Stimulated activated CD4-positive, alpha-beta T cell treated with anti-CD3 and anti-CD28 coated beads, Interleukin-4, amount 100 ng/mL, for 48 hours (primary cell): ENCODE measurements around the gene SMAD7.
A peak's percentile ranks its signal among the peaks of the same experiment; 100 is the strongest.

Experiments
- DNase-seq, 2 donors: peaks; one replicate each; pipeline ENCODE4 v3.0.0-alpha.2; 2020; ENCODE audit warnings: low read depth in 2 of 2

The SMAD7 gene

GRCh38 chr18:48944634-48945033, 6.1 kb downstream of the SMAD7 start:
- no peak for DNase-seq

GRCh38 chr18:48943736-48944527, 6.8 kb downstream of the SMAD7 start:
- DNase-seq: no peak

DNA sequence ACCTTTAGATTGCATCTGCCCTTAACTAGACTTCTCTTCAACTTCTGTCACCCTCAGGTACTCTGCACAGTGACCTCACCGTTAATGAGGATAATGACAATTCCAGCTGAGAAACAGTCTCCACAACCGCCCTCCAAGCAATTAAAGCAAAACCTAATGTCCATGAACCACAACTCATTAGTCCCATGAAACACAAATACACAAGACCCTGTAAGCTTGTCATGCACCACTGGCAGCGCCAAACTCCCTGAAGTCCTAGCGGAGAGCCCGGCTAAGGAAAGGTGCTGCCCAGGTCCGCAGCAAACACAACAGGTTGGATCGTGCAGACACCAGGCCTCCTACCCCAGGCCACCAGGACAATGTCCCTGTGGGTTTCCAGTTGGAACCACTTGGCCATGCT, 7.4 kb downstream of the SMAD7 start:
- DNase-seq: no peak

- no peak for DNase-seq
Observed at GRCh38 chr18:48942554-48943261, 8.1 kb downstream of the SMAD7 start.

DNA sequence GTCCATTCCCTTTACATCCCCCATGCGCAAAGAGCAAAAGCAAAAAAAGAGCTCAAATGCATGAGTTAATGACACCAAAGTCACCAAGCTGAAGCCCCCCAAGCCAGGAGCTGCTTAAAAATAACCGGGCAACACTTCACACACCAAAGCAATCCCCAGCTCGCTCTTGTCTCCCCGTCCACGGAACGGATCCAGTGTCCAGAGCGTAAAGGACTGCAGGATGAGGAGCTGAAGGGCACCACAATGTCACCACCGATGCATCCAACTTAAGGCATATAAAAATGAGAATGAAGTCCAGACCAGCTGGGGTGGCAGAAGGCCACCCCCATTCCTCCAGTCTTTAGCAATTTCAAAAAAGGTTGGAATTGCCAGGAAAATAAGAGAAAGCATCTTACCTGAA, 8.7 kb downstream of the SMAD7 start:
- no peak for DNase-seq

DNA sequence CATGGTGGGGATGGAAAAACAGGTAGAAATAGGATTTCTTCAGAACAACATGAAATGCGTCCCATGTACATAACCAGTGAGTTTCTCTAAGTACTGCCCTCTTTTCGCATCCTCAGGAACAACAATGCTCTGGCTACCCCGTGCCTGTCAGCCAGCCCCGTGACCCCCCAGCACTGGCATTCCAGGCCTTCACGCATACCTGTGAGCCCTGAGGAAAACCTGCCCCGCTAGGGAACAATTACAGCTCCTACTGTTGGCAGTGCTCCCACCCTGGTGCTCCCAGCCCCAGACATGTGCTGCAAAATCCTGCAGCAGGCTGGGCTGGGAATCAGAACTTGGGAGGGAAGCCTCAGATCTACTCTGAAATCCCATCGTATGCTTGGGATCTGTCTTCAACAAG, 9.1 kb downstream of the SMAD7 start:
- no peak for DNase-seq

GRCh38 chr18:48940854-48941611, 9.7 kb downstream of the SMAD7 start:
- DNase-seq: peak in 1 of 2 donors; percentile 43

DNA sequence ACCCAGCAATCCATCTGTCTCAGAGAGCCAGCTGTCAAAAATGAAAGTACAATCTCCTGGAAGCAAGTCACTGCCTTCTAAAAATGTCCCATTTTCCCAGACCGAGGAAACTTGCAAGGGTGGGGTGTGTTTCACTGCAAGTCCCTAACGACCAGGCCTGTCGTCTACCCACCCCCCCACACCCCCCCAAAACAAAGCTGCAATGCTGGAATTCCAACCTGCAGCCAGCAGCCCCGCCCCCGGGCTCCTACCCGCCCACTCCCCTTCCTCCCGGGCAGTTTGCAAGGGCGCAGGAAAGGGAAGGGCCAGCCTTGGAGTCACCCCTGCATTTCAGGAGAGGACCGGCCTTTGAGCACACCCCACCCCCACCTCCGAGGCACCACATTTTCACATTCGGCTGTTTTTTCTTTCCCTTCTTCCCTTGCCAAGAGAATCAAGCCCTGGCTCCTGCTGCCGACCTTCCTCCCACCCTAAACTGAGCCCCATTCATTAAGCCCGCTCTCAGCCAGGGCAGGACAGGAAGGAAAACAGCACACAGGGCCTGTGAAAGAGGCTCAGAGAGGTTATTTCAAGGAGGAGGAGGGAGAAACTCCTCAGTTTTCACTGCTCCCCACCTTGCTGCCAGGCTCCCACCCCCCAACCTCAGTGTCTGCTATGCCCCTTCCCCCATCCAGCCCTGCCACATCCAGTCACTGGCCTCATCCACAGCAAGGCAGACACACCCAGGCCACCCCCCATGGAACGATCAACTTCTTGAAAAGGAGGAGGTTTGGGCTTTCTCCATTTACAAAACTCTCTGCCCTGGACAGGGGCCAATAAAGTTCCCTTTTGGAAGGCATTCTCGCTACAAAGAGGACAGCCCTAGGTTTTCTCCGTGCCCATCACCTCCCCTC, 11.3 kb downstream of the SMAD7 start:
- DNase-seq: no peak

DNA sequence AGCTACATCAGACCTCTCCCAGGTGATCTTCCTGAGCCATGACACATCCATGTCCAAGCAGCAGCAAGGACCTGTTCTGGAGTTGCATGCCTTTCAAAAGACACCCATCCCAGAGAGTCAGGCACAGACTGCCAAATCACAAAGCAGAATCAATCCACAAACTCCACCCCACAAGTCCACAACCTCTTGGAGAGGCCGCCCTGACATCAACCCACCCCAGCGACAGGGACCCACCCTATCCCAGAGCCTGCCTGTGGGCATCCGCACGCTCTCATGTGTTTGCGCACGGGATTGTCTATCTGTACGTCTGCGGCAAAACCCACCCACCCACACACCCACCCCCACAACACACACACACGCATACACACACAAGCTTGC, 11.9 kb downstream of the SMAD7 start:
- DNase-seq: no peak

- no peak for DNase-seq
Observed at GRCh38 chr18:48937869-48938750, 12.7 kb downstream of the SMAD7 start.

GRCh38 chr18:48935433-48935774, 15.4 kb downstream of the SMAD7 start:
- no peak for DNase-seq

GRCh38 chr18:48934723-48935432, 15.9 kb downstream of the SMAD7 start:
- no peak for DNase-seq

GRCh38 chr18:48934415-48934722, 16.4 kb downstream of the SMAD7 start:
- DNase-seq: no peak

DNA sequence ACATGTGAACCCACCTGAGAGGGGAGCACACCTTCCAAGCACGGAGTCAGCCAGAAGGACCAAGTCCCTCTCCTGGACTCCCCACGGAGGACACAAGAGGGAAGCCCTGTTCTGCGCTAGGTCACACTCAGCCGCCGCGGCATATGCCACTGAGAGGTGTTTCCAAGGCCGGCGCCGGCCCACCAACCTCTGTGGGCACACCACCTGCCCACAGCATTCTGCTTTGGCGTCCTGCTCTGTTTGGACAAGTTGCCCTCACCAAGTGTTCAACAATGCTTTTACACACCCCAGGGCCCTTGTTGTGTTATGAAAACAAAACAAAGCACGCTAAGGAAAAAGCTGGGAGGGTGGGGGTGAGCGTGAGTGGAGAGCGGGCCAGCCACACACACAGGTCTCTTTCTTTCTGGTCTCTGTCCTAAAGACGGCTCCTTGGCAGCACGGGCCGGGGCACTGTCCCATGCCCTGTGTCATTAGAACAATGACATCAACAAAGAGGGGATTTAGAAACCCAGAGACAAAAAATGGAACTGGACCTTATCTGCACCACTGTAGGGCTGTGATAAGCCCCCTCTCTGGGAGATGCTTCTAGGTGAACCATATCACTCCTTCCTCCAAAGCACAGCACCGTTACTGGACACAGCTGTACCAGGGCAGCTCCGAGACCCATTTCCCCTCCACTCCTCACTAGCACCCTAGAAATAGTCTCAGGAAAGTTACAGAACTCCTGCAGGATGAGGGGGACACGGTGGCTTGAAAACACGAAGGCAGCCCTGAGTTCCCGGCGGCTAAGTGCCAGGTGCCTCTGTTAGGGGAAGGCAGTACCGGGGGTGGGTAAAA, 17.0 kb downstream of the SMAD7 start:
- no peak for DNase-seq

DNA sequence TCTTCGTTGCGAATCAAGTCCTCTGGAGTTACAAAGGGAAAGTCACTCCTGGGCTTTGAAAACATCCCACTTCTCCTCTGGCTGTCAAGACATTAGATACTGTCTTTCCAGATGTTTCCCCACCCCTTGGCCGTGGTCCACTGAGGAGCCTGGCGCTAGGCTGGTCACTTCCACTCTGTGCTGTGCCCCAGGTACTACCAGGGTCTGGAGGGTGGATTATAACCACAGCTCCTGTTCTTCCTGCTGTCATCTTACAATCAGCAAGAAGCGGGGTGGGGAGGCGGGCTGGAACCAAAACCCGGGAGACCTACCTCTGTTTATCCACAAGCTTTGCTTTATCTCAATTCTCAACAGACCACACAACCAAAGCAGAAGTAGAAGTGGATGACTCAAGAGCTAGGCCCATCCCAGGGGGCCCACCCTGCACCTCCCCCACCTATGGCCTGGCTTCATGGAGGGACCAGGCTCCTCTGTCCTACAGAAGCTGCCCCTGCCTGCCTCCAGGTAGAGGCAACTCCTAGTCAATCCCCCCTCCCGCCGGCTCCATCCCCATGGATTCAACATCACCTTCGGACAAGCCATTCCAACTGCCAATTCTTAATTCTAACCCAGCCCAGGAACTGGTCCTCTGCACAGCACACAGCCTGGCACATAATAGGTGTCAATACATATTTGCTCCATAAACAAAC, 17.8 kb downstream of the SMAD7 start:
- DNase-seq: no peak

DNA sequence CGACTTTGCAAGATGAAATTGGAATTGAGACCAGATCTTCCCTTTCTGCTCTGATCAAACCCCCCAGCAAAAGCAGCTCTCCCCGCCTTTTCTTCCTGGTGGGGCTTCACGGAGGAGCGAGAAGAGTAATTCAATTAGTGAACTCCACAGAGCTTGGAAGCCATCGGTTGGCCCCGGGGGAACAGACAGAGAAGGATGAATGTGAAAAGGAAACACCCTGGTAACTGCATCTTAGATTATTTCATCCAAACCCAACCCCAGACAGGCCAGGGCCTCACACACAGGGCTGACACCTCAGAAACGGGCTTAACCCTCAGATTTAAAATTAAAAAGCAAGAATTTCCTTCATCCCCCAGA, 18.3 kb downstream of the SMAD7 start:
- DNase-seq: no peak

DNA sequence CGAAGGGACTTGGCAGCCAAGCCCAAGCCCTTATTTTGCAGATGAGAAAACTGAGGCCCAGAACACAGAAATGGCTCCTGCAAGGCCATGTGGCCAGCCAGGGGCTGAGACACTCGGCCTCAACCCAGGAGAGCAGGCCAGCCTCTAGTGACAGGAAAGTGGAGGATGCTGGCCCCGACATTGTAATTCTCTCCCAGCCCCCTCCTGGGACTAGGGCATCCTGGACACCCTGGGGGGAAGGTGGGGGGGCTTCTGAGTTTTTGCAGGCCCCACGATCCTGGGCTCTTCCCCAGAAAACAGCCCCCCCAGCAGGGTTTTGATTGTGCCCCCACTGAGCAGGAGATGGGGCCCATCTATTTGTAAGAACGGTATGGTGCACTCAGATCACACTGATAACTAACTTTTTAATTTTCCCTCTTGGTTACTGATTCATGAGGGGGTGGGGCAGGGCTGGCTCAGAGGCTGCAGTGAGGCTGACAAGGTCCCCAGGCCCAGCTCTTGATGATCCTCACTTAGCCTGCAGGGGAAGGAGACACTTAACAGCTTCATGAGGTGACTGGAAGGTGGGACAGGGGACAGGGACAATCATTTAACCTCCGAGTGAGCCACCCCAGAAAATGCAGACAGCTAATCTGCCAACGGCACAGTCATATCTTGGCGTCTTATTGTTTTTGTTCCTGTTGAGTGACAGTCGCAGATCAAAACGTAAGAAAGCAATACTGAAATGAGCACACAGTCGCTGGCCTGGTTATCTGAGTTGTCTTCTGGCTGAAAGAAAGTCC, 18.9 kb downstream of the SMAD7 start:
- DNase-seq: peak; percentile 49 to 50

DNA sequence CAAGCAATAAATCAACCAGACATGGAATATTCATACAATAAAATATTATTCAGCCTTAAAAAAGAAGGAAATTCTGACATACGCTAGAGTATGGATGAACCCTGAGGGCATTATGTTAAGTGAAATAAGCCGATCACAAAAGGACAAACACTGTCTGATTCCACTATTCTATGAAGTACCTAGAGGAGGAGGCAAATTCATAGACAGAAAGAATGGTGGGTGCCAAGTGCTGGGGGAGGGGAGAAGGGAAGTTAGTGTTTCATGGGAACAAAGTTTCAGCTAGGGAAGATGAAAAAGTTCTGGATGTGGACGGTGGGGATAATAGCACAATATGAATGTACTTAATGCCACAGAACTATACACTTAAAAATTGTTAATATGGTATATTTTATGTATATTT, 19.8 kb downstream of the SMAD7 start:
- no peak for DNase-seq
